ENCODE data around the gene DMBX1. TPM values are rescaled to one million over a fixed set of nuclear protein-coding genes. Genes with fewer than 3 reads are reported as not detected.

DMBX1 gene
- total RNA-seq, 5 donors from 2014 or later (not counting 1 experiment from before 2014, with no cell fraction given): not detected

GRCh38 chr1:46520063-46520911 is 30.7 kb downstream of the DMBX1 start:
- POLR2A ChIA-PET: no interaction called here

DNA sequence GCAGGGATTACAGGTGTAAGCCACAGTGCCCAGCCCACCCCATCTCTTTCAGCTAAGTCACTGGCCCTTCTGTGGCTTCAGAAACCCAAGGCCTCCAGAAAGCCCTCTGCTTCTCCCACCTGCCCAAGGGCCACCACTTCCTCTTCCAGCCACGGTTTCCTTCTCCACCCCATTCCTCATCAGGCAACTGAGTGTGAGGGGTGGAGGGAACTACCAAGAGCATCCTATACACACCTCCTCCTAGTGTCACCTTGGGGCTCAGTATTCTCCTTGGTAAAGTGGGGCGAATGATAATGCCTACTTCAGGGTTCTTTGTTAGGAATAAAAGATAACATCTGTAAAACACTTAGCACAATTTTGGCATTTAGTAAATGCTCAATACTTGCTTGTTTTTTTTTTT is 31.8 kb downstream of the DMBX1 start:
- H3K36me3 ChIP-seq (ENCODE audit: control insufficient read depth in 2 of 2, extremely low read depth in 1 of 2, insufficient read depth in 1 of 2, low read length in 1 of 2): no peaks in the 10 kb centered on the region
- no peak overlapping the region for H3K27ac ChIP-seq (ENCODE audit: low read length)
- Mint-ChIP-seq H3K4me1 (peaks cover 7 to 9% (median 7%) of the 10 kb centered on the region in 3 donors), H3K36me3 (no peaks in the 10 kb centered on the region), H3K27ac (no peak overlapping the region), H3K27me3 (peaks cover 38 to 41% of the 10 kb centered on the region in 2 donors), H3K9me3 (no peaks in the 10 kb centered on the region), H3K4me3 (no peak overlapping the region)
- H3K9me3 ChIP-seq: no peaks in the 10 kb centered on the region
- H3K4me3 ChIP-seq (ENCODE audit: control insufficient read depth in 1 of 2, extremely low read depth in 1 of 2, low read length in 1 of 2): no peak overlapping the region
- peaks cover 9 to 60% of the 10 kb centered on the region in 2 experiments for H3K27me3 ChIP-seq (replicated peaks in 1 of 2; ENCODE audit: control insufficient read depth in 2 of 2, extremely low read depth in 1 of 2, insufficient read depth in 2 of 2, low read length in 1 of 2)
- no CpG with 5 or more reads among the region's 2 CpGs for WGBS (ENCODE audit: insufficient coverage)
- ChIA-PET CTCF (interaction anchor here in 1 of 2 donors (1.2 kb wide), 1 partner anchor 9 kb away, joined by 3 read pairs; no protein-coding TSS in a partner anchor), POLR2A (no interaction called here)
- ATAC-seq (replicated peaks in 1 of 4) (no peak), DNase-seq (no peak)
- peaks cover 0 to 10% of the 10 kb centered on the region in 2 experiments for H3K4me1 ChIP-seq (ENCODE audit: control insufficient read depth in 1 of 2, extremely low read depth in 1 of 2, insufficient read depth in 2 of 2, low read length in 2 of 2)

More at GRCh38 chr1:46520063-46520911, 30.7 kb downstream of the DMBX1 start:
- Mint-ChIP-seq H3K4me1 (peaks cover 7 to 9% (median 7%) of the 10 kb centered on the region in 3 donors), H3K27me3 (peaks cover 37 to 42% of the 10 kb centered on the region in 2 donors), H3K9me3 (no peaks in the 10 kb centered on the region), H3K4me3 (no peak overlapping the region), H3K36me3 (no peaks in the 10 kb centered on the region), H3K27ac (no peak overlapping the region)
- no peaks in the 10 kb centered on the region for H3K9me3 ChIP-seq
- CTCF ChIA-PET: no interaction called here
- peaks cover 7 to 61% of the 10 kb centered on the region in 2 experiments for H3K27me3 ChIP-seq (replicated peaks in 1 of 2; ENCODE audit: control insufficient read depth in 2 of 2, extremely low read depth in 1 of 2, insufficient read depth in 2 of 2, low read length in 1 of 2)
- peaks cover 0 to 10% of the 10 kb centered on the region in 2 experiments for H3K4me1 ChIP-seq (ENCODE audit: control insufficient read depth in 1 of 2, extremely low read depth in 1 of 2, insufficient read depth in 2 of 2, low read length in 2 of 2)
- H3K4me3 ChIP-seq (ENCODE audit: control insufficient read depth in 1 of 2, extremely low read depth in 1 of 2, low read length in 1 of 2): no peak overlapping the region
- H3K36me3 ChIP-seq (ENCODE audit: control insufficient read depth in 2 of 2, extremely low read depth in 1 of 2, insufficient read depth in 1 of 2, low read length in 1 of 2): no peaks in the 10 kb centered on the region
- WGBS (ENCODE audit: insufficient coverage): 87% methylated on average over 14 of the region's 15 CpGs
- no peak for DNase-seq
- no peak overlapping the region for H3K27ac ChIP-seq (ENCODE audit: low read length)
- no peak for ATAC-seq (replicated peaks in 1 of 4)

GRCh38 chr1:46522184-46522968 is 32.7 kb downstream of the DMBX1 start:
- Mint-ChIP-seq H3K4me1 (peaks cover 3 to 7% (median 6%) of the 10 kb centered on the region in 3 donors), H3K4me3 (no peak overlapping the region), H3K27ac (no peak overlapping the region), H3K9me3 (no peaks in the 10 kb centered on the region), H3K27me3 (peaks cover 33 to 40% of the 10 kb centered on the region in 2 donors), H3K36me3 (no peaks in the 10 kb centered on the region)
- H3K4me1 ChIP-seq (ENCODE audit: control insufficient read depth in 1 of 2, extremely low read depth in 1 of 2, insufficient read depth in 2 of 2, low read length in 2 of 2): peaks cover 0 to 5% of the 10 kb centered on the region in 2 experiments
- POLR2A ChIA-PET: no interaction called here
- peaks cover 9 to 64% of the 10 kb centered on the region in 2 experiments for H3K27me3 ChIP-seq (replicated peaks in 1 of 2; ENCODE audit: control insufficient read depth in 2 of 2, extremely low read depth in 1 of 2, insufficient read depth in 2 of 2, low read length in 1 of 2)
- H3K27ac ChIP-seq (ENCODE audit: low read length): no peak overlapping the region
- no peak overlapping the region for H3K4me3 ChIP-seq (ENCODE audit: control insufficient read depth in 1 of 2, extremely low read depth in 1 of 2, low read length in 1 of 2)
- H3K9me3 ChIP-seq: no peaks in the 10 kb centered on the region
- no peak for DNase-seq
- no peak for ATAC-seq (replicated peaks in 1 of 4)
- 26% methylated on average over 14 of the region's 16 CpGs for WGBS (ENCODE audit: insufficient coverage)
- no peaks in the 10 kb centered on the region for H3K36me3 ChIP-seq (ENCODE audit: control insufficient read depth in 2 of 2, extremely low read depth in 1 of 2, insufficient read depth in 1 of 2, low read length in 1 of 2)
- CTCF ChIA-PET: interaction anchor here (1.2 to 1.5 kb wide), 2 partner anchors 8 to 76 kb away, joined by 3 to 4 read pairs; no protein-coding TSS in a partner anchor

- H3K4me3 ChIP-seq (ENCODE audit: control insufficient read depth in 1 of 2, extremely low read depth in 1 of 2, low read length in 1 of 2): no peak overlapping the region
- WGBS (ENCODE audit: insufficient coverage): 83% methylated on average over 13 of the region's 13 CpGs
- H3K36me3 ChIP-seq (ENCODE audit: control insufficient read depth in 2 of 2, extremely low read depth in 1 of 2, insufficient read depth in 1 of 2, low read length in 1 of 2): no peaks in the 10 kb centered on the region
- H3K27ac ChIP-seq (ENCODE audit: low read length): no peak overlapping the region
- DNase-seq (no peak), ATAC-seq (replicated peaks in 1 of 4) (no peak)
- Mint-ChIP-seq H3K36me3 (no peaks in the 10 kb centered on the region), H3K9me3 (no peaks in the 10 kb centered on the region), H3K4me3 (no peak overlapping the region), H3K27ac (no peak overlapping the region), H3K4me1 (peaks cover under 1 to 7% (median 3%) of the 10 kb centered on the region in 3 donors), H3K27me3 (peaks cover 29 to 40% of the 10 kb centered on the region in 2 donors)
- ChIA-PET POLR2A (no interaction called here), CTCF (interaction anchor here in 1 of 2 donors (1.5 kb wide), 1 partner anchor 76 kb away, joined by 4 read pairs; no protein-coding TSS in a partner anchor)
- H3K27me3 ChIP-seq (replicated peaks in 1 of 2; ENCODE audit: control insufficient read depth in 2 of 2, extremely low read depth in 1 of 2, insufficient read depth in 2 of 2, low read length in 1 of 2): peaks cover 9 to 62% of the 10 kb centered on the region in 2 experiments
- no peaks in the 10 kb centered on the region for H3K9me3 ChIP-seq
- H3K4me1 ChIP-seq (ENCODE audit: control insufficient read depth in 1 of 2, extremely low read depth in 1 of 2, insufficient read depth in 2 of 2, low read length in 2 of 2): peaks cover 0 to 5% of the 10 kb centered on the region in 2 experiments
Measured at GRCh38 chr1:46522969-46523320, 33.3 kb downstream of the DMBX1 start.

- H3K4me3 Mint-ChIP-seq: no peak overlapping the region
- 94% methylated on average over 5 of the region's 11 CpGs for WGBS (ENCODE audit: insufficient coverage)
- no peak overlapping the region for H3K27ac ChIP-seq (ENCODE audit: low read length)
- DNase-seq (no peak), ATAC-seq (replicated peaks in 1 of 4) (no peak)
- no peaks in the 10 kb centered on the region for H3K36me3 Mint-ChIP-seq
- peaks cover 0 to 5% of the 10 kb centered on the region in 2 experiments for H3K4me1 ChIP-seq (ENCODE audit: control insufficient read depth in 1 of 2, extremely low read depth in 1 of 2, insufficient read depth in 2 of 2, low read length in 2 of 2)
- ChIA-PET CTCF (interaction anchor here in 1 of 2 donors (1.5 kb wide), 1 partner anchor 77 kb away, joined by 4 read pairs; no protein-coding TSS in a partner anchor), POLR2A (no interaction called here)
- no peaks in the 10 kb centered on the region for H3K9me3 ChIP-seq
- H3K27me3 ChIP-seq (replicated peaks in 1 of 2; ENCODE audit: control insufficient read depth in 2 of 2, extremely low read depth in 1 of 2, insufficient read depth in 2 of 2, low read length in 1 of 2): peaks cover 9 to 64% of the 10 kb centered on the region in 2 experiments
- peaks cover 0 to 14% (median 3%) of the 10 kb centered on the region in 3 donors for H3K4me1 Mint-ChIP-seq
- H3K9me3 Mint-ChIP-seq: no peaks in the 10 kb centered on the region
- peaks cover 31 to 43% of the 10 kb centered on the region in 2 donors for H3K27me3 Mint-ChIP-seq
- no peak overlapping the region for H3K27ac Mint-ChIP-seq
- H3K36me3 ChIP-seq (ENCODE audit: control insufficient read depth in 2 of 2, extremely low read depth in 1 of 2, insufficient read depth in 1 of 2, low read length in 1 of 2): no peaks in the 10 kb centered on the region
- no peak overlapping the region for H3K4me3 ChIP-seq (ENCODE audit: control insufficient read depth in 1 of 2, extremely low read depth in 1 of 2, low read length in 1 of 2)
Measured at GRCh38 chr1:46523496-46524353, 34.1 kb downstream of the DMBX1 start.

All from T-cell (primary cell).